Mesendoderm (in vitro differentiated cells): ENCODE data around the gene ZSCAN2.

Experiments used
- DNase-seq: peaks from one replicate; pipeline ENCODE4 v3.0.0; 2013
- H2AK5ac ChIP-seq: 2 replicates; pipeline ENCODE4 v1.6.1; 2013; ENCODE audit warnings: low read length, inconsistent platforms
- H2BK120ac ChIP-seq: 2 replicates; pipeline ENCODE4 v1.6.1; 2013; ENCODE audit warnings: low read depth, mild to moderate bottlenecking, low read length, moderate library complexity, mixed read lengths
- H2BK15ac ChIP-seq: replicated peaks from 2 replicates; pipeline ENCODE4 v1.6.1; 2013; ENCODE audit warnings: low read depth, mild to moderate bottlenecking, moderate library complexity
- H2BK5ac ChIP-seq: 2 replicates; pipeline ENCODE4 v1.6.1; 2013; ENCODE audit warnings: low read length, inconsistent platforms
- H3K18ac ChIP-seq: 2 replicates; pipeline ENCODE4 v1.6.1; 2013; ENCODE audit warnings: mild to moderate bottlenecking, low read length, mixed read lengths
- H3K23ac ChIP-seq: one replicate; pipeline ENCODE4 v1.6.1; 2013; ENCODE audit warnings: low read length
- H3K27ac ChIP-seq: 2 replicates; pipeline ENCODE4 v1.5.1; 2013; ENCODE audit warnings: low read depth, mild to moderate bottlenecking, inconsistent platforms, low read length, moderate library complexity
- H3K27me3 ChIP-seq: 2 replicates; pipeline ENCODE4 v1.6.1; 2013; ENCODE audit warnings: low read length, control low read depth, mild to moderate bottlenecking, inconsistent platforms; ENCODE audit not compliant: insufficient read depth, poor library complexity
- H3K36me3 ChIP-seq: 2 replicates; pipeline ENCODE4 v1.6.1; 2013; ENCODE audit warnings: low read length, inconsistent platforms; ENCODE audit not compliant: control insufficient read depth, insufficient read depth
- H3K4ac ChIP-seq: one replicate; pipeline ENCODE4 v1.6.1; 2013; ENCODE audit warnings: low read depth, mild to moderate bottlenecking, low read length, moderate library complexity
- H3K4me1 ChIP-seq: 2 replicates; pipeline ENCODE4 v1.6.1; 2013; ENCODE audit warnings: low read depth, low read length, inconsistent platforms; ENCODE audit not compliant: control insufficient read depth
- H3K4me2 ChIP-seq: 2 replicates; pipeline ENCODE4 v1.6.1; 2013; ENCODE audit warnings: low read length
- H3K4me3 ChIP-seq: 2 replicates; pipeline ENCODE4 v1.5.1; 2013; ENCODE audit warnings: mild to moderate bottlenecking, low read length
- H3K56ac ChIP-seq: one replicate; pipeline ENCODE4 v1.6.1; 2013; ENCODE audit warnings: low read length
- H3K79me1 ChIP-seq: 2 replicates; pipeline ENCODE4 v1.6.1; 2013; ENCODE audit warnings: low read length, inconsistent platforms
- H3K79me2 ChIP-seq: 2 replicates; pipeline ENCODE4 v1.6.1; 2013; ENCODE audit warnings: mild to moderate bottlenecking, low read length; ENCODE audit not compliant: control insufficient read depth, insufficient read depth
- H3K9ac ChIP-seq: 2 replicates; pipeline ENCODE4 v1.6.1; 2013; ENCODE audit warnings: low read length, inconsistent platforms
- H4K5ac ChIP-seq: one replicate; pipeline ENCODE4 v1.6.1; 2013; ENCODE audit warnings: low read length
- H4K8ac ChIP-seq: one replicate; pipeline ENCODE4 v1.6.1; 2013; ENCODE audit warnings: low read depth, mild to moderate bottlenecking, control low read depth, low read length, moderate library complexity
- WGBS: extraction: QIAGEN DNeasy Blood & Tissue Kit; methylation state at CpG from one replicate; pipeline ENCODE4 v1.1.7; 2013; ENCODE audit warnings: low lambda C conversion rate, missing lambda C conversion rate; ENCODE audit not compliant: insufficient coverage; ENCODE audit errors: extremely low coverage; 5-methylcytosine and 5-hydroxymethylcytosine counted together

The ZSCAN2 gene

DNA sequence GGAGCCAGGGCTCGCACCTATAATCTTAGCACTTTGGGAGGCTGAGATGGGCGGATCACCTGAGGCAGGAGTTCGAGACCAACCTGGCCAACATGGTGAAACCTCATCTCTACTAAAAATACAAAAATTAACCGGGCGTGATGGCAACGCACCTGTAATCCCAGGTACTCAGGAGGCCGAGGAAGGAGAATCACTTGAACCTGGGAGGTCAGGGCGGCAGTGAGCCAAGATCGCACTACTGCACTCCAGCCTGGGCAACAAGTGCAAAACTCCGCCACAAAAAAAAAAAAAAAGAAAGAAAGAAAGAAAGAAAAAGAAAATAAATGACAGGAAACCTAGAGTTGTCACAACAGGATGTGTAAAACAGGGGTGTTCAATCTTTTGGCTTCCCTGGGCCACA is 60.2 kb downstream of the ZSCAN2 start:
- no peaks in the 10 kb centered on the region for H3K79me1 ChIP-seq
- no peak overlapping the region for H3K4me2 ChIP-seq
- no peak overlapping the region for H3K27ac ChIP-seq
- no peak overlapping the region for H3K9ac ChIP-seq
- H3K79me2 ChIP-seq, result no peaks in the 10 kb centered on the region
- H3K23ac ChIP-seq, result no peak overlapping the region
- no peak overlapping the region for H2AK5ac ChIP-seq
- H2BK120ac ChIP-seq, result no peak overlapping the region
- H3K27me3 ChIP-seq, result no peaks in the 10 kb centered on the region
- no peak overlapping the region for H3K56ac ChIP-seq
- H4K5ac ChIP-seq, result no peak overlapping the region
- H3K4me1 ChIP-seq, result peaks cover 8% of the 10 kb centered on the region
- H2BK15ac ChIP-seq, result no peak overlapping the region
- no peak overlapping the region for H4K8ac ChIP-seq
- no peak overlapping the region for H2BK5ac ChIP-seq
- DNase-seq, result no peak
- no peak overlapping the region for H3K4ac ChIP-seq
- WGBS, result no CpG with 5 or more reads among the region's 10 CpGs
- no peaks in the 10 kb centered on the region for H3K36me3 ChIP-seq
- H3K4me3 ChIP-seq, result no peak overlapping the region
- H3K18ac ChIP-seq, result no peak overlapping the region

DNA sequence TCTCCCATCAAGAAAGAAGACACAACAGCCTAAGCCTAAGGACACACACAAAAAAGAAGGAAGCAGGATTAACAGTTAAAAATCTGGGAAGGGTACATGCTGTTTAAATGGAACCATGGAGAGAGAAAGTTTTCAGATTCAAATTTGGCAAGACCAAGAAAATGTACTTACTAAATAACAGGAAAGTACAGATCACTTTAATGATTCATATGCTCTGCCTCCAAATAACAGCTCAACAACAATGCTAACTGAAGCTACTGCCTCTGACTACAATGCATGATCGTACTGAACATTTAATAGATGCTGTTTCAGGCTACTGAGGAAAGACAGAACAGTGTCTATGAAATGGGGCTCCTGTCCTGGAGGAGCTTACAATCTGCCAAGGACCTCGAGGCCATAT is 65.6 kb downstream of the ZSCAN2 start:
- Histone ChIP-seq H3K56ac (no peak overlapping the region), H3K4me3 (no peak overlapping the region), H4K5ac (no peak overlapping the region), H3K4me1 (no peaks in the 10 kb centered on the region), H3K79me2 (no peaks in the 10 kb centered on the region), H3K4me2 (no peak overlapping the region), H3K4ac (no peak overlapping the region), H3K18ac (no peak overlapping the region), H2AK5ac (no peak overlapping the region), H2BK5ac (no peak overlapping the region), H3K79me1 (no peaks in the 10 kb centered on the region), H4K8ac (no peak overlapping the region), H3K9ac (no peak overlapping the region), H2BK15ac (no peak overlapping the region), H3K27me3 (no peaks in the 10 kb centered on the region), H3K27ac (no peak overlapping the region), H3K23ac (no peak overlapping the region), H3K36me3 (peaks cover 4% of the 10 kb centered on the region), H2BK120ac (no peak overlapping the region)
- DNase-seq, result no peak
- WGBS, result no CpG with 5 or more reads among the region's 2 CpGs

DNA sequence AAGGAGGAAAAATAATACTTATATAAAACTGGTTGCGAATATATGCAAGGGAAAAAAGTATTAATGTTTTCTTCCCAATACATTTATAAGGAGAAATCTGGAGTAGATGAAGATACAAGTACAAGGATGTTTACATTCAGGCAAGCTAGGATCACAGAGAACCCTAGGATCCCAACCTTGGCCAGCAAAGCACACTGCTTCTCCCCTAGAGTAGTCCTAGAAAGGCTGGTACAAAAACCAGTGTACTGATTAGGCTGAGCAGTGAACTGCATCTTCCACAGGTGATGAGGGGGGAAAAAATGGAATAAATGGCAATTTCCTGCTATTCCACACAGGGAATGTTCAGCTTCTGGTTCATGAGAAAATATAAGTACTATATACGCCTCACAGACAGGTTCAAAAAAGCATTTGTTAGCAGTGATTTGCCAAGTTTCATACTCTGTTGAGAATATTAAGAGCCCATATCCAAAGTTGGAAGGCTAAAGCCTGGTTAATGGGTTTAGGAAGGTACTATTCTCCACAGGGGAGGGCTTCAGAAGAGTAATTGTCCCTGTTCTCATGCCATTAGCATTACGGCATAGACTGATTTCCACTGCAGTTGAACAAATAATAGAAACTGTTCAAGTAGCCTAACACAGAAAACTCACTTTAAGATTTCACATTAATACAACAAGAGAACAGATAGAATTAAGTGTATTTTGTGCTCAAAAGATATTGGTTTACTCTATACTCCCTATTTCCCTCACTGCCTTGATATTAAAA is 67.6 kb downstream of the ZSCAN2 start:
- DNase-seq, result no peak
- Histone ChIP-seq H3K79me1 (no peaks in the 10 kb centered on the region), H3K23ac (no peak overlapping the region), H3K4me2 (no peak overlapping the region), H4K5ac (no peak overlapping the region), H3K79me2 (no peaks in the 10 kb centered on the region), H3K27ac (no peak overlapping the region), H3K4me3 (no peak overlapping the region), H3K9ac (no peak overlapping the region), H2BK15ac (no peak overlapping the region), H3K56ac (no peak overlapping the region), H2BK120ac (no peak overlapping the region), H3K18ac (no peak overlapping the region), H3K27me3 (no peaks in the 10 kb centered on the region), H3K4me1 (no peaks in the 10 kb centered on the region), H2AK5ac (no peak overlapping the region), H3K36me3 (peaks cover 4% of the 10 kb centered on the region), H4K8ac (no peak overlapping the region), H3K4ac (no peak overlapping the region), H2BK5ac (no peak overlapping the region)
- WGBS, result no CpG with 5 or more reads among the region's 3 CpGs

DNA sequence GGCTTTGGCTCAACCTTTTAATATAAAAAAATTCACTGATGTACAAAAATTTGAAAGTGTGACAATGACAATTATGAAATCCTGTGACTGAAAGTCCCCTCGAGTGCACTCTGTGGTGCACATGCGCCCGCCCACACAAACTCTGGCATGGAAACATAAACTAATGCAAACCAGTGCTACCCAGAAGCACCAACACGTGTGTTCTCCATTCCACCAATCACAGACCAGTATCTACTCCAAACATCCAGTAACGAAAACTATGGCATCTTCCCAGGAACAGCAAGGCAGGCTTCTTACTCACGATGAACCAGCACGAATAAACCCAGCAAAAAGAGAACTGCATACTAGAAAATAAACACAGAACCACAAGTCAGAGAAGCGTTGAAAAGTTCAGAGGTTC is 68.9 kb downstream of the ZSCAN2 start:
- H3K79me2 ChIP-seq, result no peaks in the 10 kb centered on the region
- H3K9ac ChIP-seq, result no peak overlapping the region
- no peaks in the 10 kb centered on the region for H3K27me3 ChIP-seq
- H4K5ac ChIP-seq, result no peak overlapping the region
- no peaks in the 10 kb centered on the region for H3K79me1 ChIP-seq
- no CpG with 5 or more reads among the region's 8 CpGs for WGBS
- no peak overlapping the region for H2BK15ac ChIP-seq
- H3K4ac ChIP-seq, result no peak overlapping the region
- H2BK120ac ChIP-seq, result no peak overlapping the region
- no peak for DNase-seq
- H2AK5ac ChIP-seq, result no peak overlapping the region
- no peak overlapping the region for H3K4me2 ChIP-seq
- H3K36me3 ChIP-seq, result peaks cover 5% of the 10 kb centered on the region
- H3K4me1 ChIP-seq, result no peaks in the 10 kb centered on the region
- no peak overlapping the region for H3K4me3 ChIP-seq
- H3K23ac ChIP-seq, result no peak overlapping the region
- H3K18ac ChIP-seq, result no peak overlapping the region
- no peak overlapping the region for H3K56ac ChIP-seq
- no peak overlapping the region for H3K27ac ChIP-seq
- H4K8ac ChIP-seq, result no peak overlapping the region
- H2BK5ac ChIP-seq, result no peak overlapping the region

DNA sequence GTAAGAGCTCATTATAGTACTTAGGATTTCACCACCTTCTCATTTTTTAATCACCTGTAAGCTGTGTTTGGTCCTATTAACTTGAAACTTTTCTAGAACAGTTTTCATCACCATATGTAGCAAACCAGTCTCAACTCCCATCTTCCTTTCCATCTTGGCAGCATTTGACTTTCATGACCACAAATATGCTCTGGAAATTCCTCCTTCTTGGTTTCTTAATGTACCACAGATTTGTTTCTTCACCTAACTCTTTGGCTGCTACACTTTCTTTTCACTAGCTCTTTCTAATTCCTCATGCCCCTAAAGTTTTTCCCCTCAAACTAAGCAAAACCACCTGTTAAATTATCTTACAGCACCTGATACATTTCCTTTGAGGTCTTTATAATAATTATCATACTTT is 70.4 kb downstream of the ZSCAN2 start:
- no peak overlapping the region for H2BK5ac ChIP-seq
- no peak overlapping the region for H3K23ac ChIP-seq
- no peaks in the 10 kb centered on the region for H3K4me1 ChIP-seq
- no peak overlapping the region for H3K27ac ChIP-seq
- H3K79me2 ChIP-seq, result no peaks in the 10 kb centered on the region
- DNase-seq, result no peak
- H3K4ac ChIP-seq, result no peak overlapping the region
- H3K36me3 ChIP-seq, result peaks cover 5% of the 10 kb centered on the region
- no peak overlapping the region for H3K4me3 ChIP-seq
- H2BK15ac ChIP-seq, result no peak overlapping the region
- H3K56ac ChIP-seq, result no peak overlapping the region
- no peak overlapping the region for H4K8ac ChIP-seq
- no peak overlapping the region for H2AK5ac ChIP-seq
- H3K9ac ChIP-seq, result no peak overlapping the region
- no peak overlapping the region for H4K5ac ChIP-seq
- no peak overlapping the region for H3K4me2 ChIP-seq
- no peaks in the 10 kb centered on the region for H3K79me1 ChIP-seq
- no peak overlapping the region for H2BK120ac ChIP-seq
- no peak overlapping the region for H3K18ac ChIP-seq
- H3K27me3 ChIP-seq, result no peaks in the 10 kb centered on the region
